Left ventricle myocardium inferior (tissue), 1 donor: ENCODE results near the gene SPINK7. TPM values are rescaled to one million over a fixed set of nuclear protein-coding genes. Genes with fewer than 3 reads are reported as not detected.
"Not testable (repeated sequence)": the region's sequence is repeated elsewhere in the genome, so short reads cannot be mapped to it uniquely, and the experiment has no call there.

Experiments used
- DNase-seq: peaks from one replicate; pipeline ENCODE4 v3.0.0-alpha.2; 2020
- H3K27ac ChIP-seq: fragments of 200-600 bp; replicated peaks from 2 replicates; pipeline ENCODE4 v1.8.0; 2021
- H3K27me3 ChIP-seq: fragments of 200-600 bp; 2 replicates; pipeline ENCODE4 v1.8.0; 2021; ENCODE audit warnings: low read depth
- H3K36me3 ChIP-seq: fragments of 200-600 bp; 2 replicates; pipeline ENCODE4 v1.8.0; 2021
- H3K4me1 ChIP-seq: fragments of 200-600 bp; 2 replicates; pipeline ENCODE4 v1.8.0; 2021
- H3K4me3 ChIP-seq: fragments of 200-600 bp; 2 replicates; pipeline ENCODE4 v1.8.0; 2021; ENCODE audit warnings: mild to moderate bottlenecking, moderate library complexity
- H3K9me3 ChIP-seq: fragments of 200-600 bp; replicated peaks from 2 replicates; pipeline ENCODE4 v1.8.0; 2021
- intact Hi-C: fragments of 100-400 bp; cut with micrococcal nuclease; formaldehyde crosslinking; loops from one replicate; pipeline ENCODE4 v1.11.0; 2022
- long read RNA-seq: library from polyadenylated mRNA; unstranded; transcript quantifications from one replicate; pipeline ENCODE4 v2.0.0, GENCODE V29; 2021
- total RNA-seq: library from RNA; stranded (reverse); fragmentation: NEBNext Ultra II Directional; extraction: Animal tissue kit (Norgen Biotek cat#: 25700); gene quantifications from one replicate; pipeline ENCODE4 v1.2.1, GENCODE V29; 2021
- TF ChIP-seq, protein P1 (sequence below): fragments of 200-600 bp; IDR thresholded peaks from 2 replicates; pipeline ENCODE4 v1.8.0; 2021; ENCODE audit warnings: antibody characterized with exemption, mild to moderate bottlenecking, borderline replicate concordance
- donor health status: DM: no; HTN: yes; CAD: no; lungs with severe emphysema.

The SPINK7 gene
- not detected for total RNA-seq
- long read RNA-seq = 0 reads

DNA sequence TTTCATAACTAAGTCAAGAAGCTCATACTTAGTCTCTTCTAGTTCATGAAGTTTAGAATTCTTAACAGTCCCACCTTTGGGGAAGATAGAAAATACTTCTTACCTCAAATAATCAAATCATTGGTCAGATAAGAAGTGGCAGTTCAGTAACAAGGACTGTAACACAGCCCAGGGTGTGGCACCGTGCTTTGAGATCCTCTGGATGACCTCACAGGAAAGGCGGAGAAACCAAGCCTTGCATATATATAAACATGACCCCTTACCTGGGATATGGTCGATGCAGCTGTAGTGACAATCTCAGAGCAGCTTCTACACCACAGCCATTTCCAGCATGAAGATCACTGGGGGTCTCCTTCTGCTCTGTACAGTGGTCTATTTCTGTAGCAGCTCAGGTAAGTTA is at the start of gene SPINK7:
Gene SPINK7, plus strand, starts transcription at position 271 of the 400 bp plus-strand sequence. Its CDS starts 61 bp downstream, at position 332.
- Histone ChIP-seq H3K27me3 (no peaks in the 10 kb centered on the region), H3K36me3 (no peaks in the 10 kb centered on the region), H3K9me3 (no peaks in the 10 kb centered on the region), H3K4me3 (no peak within 1 kb of the TSS), H3K27ac (no peak within 1 kb of the TSS), H3K4me1 (peaks cover 11% of the 10 kb centered on the region)
- intact Hi-C loops = no loop called here
- DNase-seq = no peak
- TF ChIP-seq, protein P1, sequence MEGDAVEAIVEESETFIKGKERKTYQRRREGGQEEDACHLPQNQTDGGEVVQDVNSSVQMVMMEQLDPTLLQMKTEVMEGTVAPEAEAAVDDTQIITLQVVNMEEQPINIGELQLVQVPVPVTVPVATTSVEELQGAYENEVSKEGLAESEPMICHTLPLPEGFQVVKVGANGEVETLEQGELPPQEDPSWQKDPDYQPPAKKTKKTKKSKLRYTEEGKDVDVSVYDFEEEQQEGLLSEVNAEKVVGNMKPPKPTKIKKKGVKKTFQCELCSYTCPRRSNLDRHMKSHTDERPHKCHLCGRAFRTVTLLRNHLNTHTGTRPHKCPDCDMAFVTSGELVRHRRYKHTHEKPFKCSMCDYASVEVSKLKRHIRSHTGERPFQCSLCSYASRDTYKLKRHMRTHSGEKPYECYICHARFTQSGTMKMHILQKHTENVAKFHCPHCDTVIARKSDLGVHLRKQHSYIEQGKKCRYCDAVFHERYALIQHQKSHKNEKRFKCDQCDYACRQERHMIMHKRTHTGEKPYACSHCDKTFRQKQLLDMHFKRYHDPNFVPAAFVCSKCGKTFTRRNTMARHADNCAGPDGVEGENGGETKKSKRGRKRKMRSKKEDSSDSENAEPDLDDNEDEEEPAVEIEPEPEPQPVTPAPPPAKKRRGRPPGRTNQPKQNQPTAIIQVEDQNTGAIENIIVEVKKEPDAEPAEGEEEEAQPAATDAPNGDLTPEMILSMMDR = no peak

DNA sequence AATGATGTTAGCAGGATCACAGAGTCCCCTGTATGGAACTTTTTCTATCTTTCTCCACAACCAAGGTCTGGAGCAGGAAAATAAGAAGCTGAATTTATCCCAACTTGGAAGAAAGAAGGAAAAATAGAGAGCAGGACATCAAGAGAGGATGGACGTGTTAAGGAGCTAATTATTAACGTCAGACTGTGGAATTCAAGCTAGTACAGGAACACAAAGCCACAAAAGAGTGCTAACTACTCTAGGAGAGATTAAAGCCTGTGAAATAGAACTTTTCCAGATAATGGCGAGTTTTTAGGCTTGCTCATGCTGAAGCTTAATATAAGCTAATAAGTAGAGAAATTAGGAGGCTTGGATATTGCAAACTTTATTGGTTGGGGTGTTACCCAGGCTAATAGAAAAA is 44.3 kb upstream of the SPINK7 start:
- no peak for DNase-seq
- H3K27me3 ChIP-seq = no peaks in the 10 kb centered on the region

GRCh38 chr5:148268566-148268965 is 43.7 kb upstream of the SPINK7 start, which contains the start of gene SPINK13:
Gene SPINK13, plus strand, starts transcription at chr5:148268794. Its CDS starts 1,279 bp downstream, at chr5:148270073.
- intact Hi-C loops = no loop called here
- no peaks in the 10 kb centered on the region for H3K27me3 ChIP-seq
- DNase-seq = no peak
- no peaks in the 10 kb centered on the region for H3K4me1 ChIP-seq
- TF ChIP-seq, protein P1 = no peak
- H3K36me3 ChIP-seq = no peaks in the 10 kb centered on the region
- peaks cover 13% of the 10 kb centered on the region for H3K9me3 ChIP-seq
- no peak within 1 kb of the TSS for H3K27ac ChIP-seq
- H3K4me3 ChIP-seq = no peak within 1 kb of the TSS

More for the DNA sequence above, 44.3 kb upstream of the SPINK7 start:
- Histone ChIP-seq H3K4me3 (no peak overlapping the region), H3K9me3 (peaks cover 13% of the 10 kb centered on the region), H3K36me3 (no peaks in the 10 kb centered on the region), H3K27ac (no peak overlapping the region), H3K4me1 (no peaks in the 10 kb centered on the region)
- TF ChIP-seq, protein P1 = no peak
- intact Hi-C loops = no loop called here

DNA sequence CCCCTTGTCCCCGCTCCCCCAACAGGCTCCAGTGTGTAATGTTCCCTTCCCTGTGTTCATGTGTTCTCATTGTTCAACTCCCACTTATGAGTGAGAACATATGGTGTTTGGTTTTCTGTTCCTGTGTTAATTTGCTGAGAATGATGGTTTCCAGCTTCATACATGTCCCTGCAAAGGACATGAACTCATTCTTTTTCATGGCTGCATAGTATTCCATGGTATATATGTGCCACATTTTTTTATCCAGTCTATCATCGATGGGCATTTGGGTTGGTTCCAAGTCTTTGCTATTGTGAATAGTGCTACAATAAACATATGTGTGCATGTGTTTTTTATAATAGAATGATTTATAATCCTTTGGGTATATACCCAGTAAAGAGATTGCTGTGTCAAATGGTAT is 37.1 kb upstream of the SPINK7 start:
- peaks cover 65% of the 10 kb centered on the region for H3K9me3 ChIP-seq

GRCh38 chr5:148280893-148281292 is 31.3 kb upstream of the SPINK7 start:
- H3K36me3 ChIP-seq = peaks cover 18% of the 10 kb centered on the region
- DNase-seq, H3K4me3 ChIP-seq, H3K27me3 ChIP-seq, H3K4me1 ChIP-seq, H3K27ac ChIP-seq, intact Hi-C loops: not testable (repeated sequence)
- peaks cover 63% of the 10 kb centered on the region for H3K9me3 ChIP-seq

More for the DNA sequence above, 37.1 kb upstream of the SPINK7 start:
- H3K27me3 ChIP-seq, H3K4me3 ChIP-seq, DNase-seq, H3K27ac ChIP-seq, H3K36me3 ChIP-seq, intact Hi-C loops, H3K4me1 ChIP-seq: not testable (repeated sequence)

DNA sequence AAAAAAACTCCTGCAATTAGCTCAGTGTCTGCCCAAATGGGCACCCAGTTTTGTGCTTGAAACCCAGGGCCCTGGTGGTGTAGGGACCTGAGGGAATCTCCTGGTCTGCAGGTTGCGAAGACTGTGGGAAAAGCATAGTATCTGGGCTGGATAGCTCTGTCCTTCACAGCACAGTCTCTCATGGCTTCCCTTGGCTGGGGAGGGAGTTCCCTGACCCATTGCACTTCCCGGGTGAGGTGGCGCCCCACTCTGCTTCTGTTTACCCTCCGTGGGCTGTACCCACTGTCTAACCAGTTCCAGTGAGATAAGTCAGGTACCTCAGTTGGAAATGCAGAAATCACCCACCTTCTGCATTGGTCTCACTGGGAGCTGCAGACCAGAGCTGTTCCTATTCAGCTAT is 30.9 kb upstream of the SPINK7 start:
- peaks cover 18% of the 10 kb centered on the region for H3K36me3 ChIP-seq
- H3K9me3 ChIP-seq = peaks cover 59% of the 10 kb centered on the region
- H3K27ac ChIP-seq, H3K4me1 ChIP-seq, H3K27me3 ChIP-seq, intact Hi-C loops, H3K4me3 ChIP-seq, DNase-seq: not testable (repeated sequence)

DNA sequence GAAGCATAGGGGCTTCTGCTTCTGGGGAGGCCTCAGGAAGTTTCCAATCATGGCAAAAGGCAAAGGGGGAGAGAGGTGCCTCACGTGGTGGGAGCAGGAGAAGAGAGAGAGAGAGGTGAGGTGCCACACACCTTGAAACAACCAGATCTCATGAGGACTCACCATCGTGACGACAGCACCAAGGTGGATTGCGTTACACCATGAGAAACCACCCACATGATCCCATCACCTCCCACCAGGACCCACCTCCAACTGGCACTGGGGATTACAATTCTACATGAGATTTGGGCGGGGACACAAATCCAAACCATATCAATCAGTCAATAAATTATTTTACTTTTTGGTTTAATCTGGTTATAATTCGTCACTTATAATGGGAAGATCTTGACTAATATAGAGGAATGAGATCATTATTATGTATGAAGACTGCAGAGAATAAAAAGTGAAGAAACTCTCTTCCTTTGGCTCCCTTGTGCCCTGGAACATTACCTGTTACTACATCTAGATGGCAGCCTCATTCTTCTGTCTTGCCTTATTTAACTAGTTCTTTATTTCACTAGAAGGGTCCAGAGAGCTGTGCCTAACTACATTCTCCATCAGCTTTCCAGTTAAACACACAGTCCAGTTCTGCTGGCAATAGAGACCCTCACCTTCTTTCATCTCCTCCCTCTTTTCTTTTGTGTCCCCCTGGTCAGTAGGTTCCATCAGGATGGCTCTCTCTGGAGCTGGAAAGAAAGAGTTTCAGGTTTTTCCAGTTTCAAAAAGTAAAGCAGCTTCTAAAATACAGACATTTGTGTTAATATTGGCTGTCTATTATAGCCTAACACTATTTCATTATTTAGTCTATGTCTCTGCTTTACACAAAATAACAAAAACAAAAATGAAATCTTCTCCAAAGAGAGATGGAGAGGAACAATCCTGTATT is 21.7 kb upstream of the SPINK7 start:
- no peaks in the 10 kb centered on the region for H3K36me3 ChIP-seq
- no peaks in the 10 kb centered on the region for H3K27me3 ChIP-seq
- H3K27ac ChIP-seq = no peak overlapping the region
- no peaks in the 10 kb centered on the region for H3K4me1 ChIP-seq
- H3K9me3 ChIP-seq = no peaks in the 10 kb centered on the region
- TF ChIP-seq, protein P1 = peak; percentile 64
- intact Hi-C loops = no loop called here
- H3K4me3 ChIP-seq = no peak overlapping the region
- no peak for DNase-seq
